Breast epithelium (tissue), 4 donors: Measurements from ENCODE around the gene MINDY4. TPM values are rescaled to one million over a fixed set of nuclear protein-coding genes. Genes with fewer than 3 reads are reported as not detected.

Experiments
- DNase-seq, 2 donors: peaks; one replicate each; pipeline ENCODE4 v3.0.0-alpha.2; 2019; ENCODE audit warnings: low spot score in 2 of 2
- H3K27ac ChIP-seq, 2 donors: fragments of 200-600 bp; sonication (generic) in 1 of 2; one replicate each; pipeline ENCODE4 v1.5.1; 2016 to 2019; ENCODE audit warnings: mild to moderate bottlenecking in 1 of 2
- H3K27me3 ChIP-seq, 2 donors: fragments of 200-600 bp; sonication (generic) in 1 of 2; one replicate each; pipeline versions ENCODE4 v1.5.1 to v1.6.0; 2017 to 2019; ENCODE audit warnings: control low read depth in 1 of 2, mild to moderate bottlenecking in 1 of 2
- H3K36me3 ChIP-seq: fragments of 200-600 bp; one replicate; pipeline ENCODE4 v1.5.1; 2019
- H3K4me1 ChIP-seq, 2 donors: fragments of 200-600 bp; sonication (generic); one replicate each; pipeline ENCODE4 v1.5.1; 2016 to 2019; ENCODE audit warnings: control low read depth in 1 of 2
- H3K4me3 ChIP-seq, 3 donors: fragments of 200-600 bp; sonication (generic); 1 replicate in 2 of 3; 2 replicates in 1 of 3; pipeline ENCODE4 v1.5.1; 2016 to 2019; ENCODE audit warnings: mild to moderate bottlenecking in 3 of 3, moderate library complexity in 2 of 3
- H3K9me3 ChIP-seq, 2 donors: fragments of 200-600 bp; sonication (generic) in 1 of 2; one replicate each; pipeline ENCODE4 v1.5.1; 2016 to 2019; ENCODE audit warnings: control low read depth in 1 of 2
- CTCF ChIP-seq, 3 donors: fragments of 450-650 bp; IDR thresholded peaks; one replicate each; pipeline ENCODE4 v1.5.1; 2016 to 2017; ENCODE audit warnings: antibody characterized with exemption in 3 of 3, mild to moderate bottlenecking in 3 of 3, moderate library complexity in 3 of 3
- POLR2A ChIP-seq: fragments of 450-650 bp; IDR thresholded peaks from one replicate; pipeline ENCODE4 v1.6.1; 2016; ENCODE audit warnings: antibody characterized with exemption, mild to moderate bottlenecking, moderate library complexity
- POLR2AphosphoS5 ChIP-seq, 3 donors: sonication (generic); formaldehyde crosslinking; IDR thresholded peaks; one replicate each; pipeline ENCODE4 v1.6.1; 2017; ENCODE audit warnings: antibody characterized with exemption in 3 of 3
- intact Hi-C: fragments of 100-400 bp; cut with DNase I; formaldehyde crosslinking; loops from one replicate; pipeline ENCODE4 v1.15.1; 2023; ENCODE audit warnings: low total_unique reads
- total RNA-seq, 3 donors: library from RNA; depleted of rRNA; stranded (reverse); fragments of >200 nt; gene quantifications; one replicate each; pipeline ENCODE4 v1.1.0, GENCODE V29; 2016

The MINDY4 gene
- total RNA-seq, 3 donors from 2014 or later: 5.6 to 14.9 (median 13.8) TPM

DNA sequence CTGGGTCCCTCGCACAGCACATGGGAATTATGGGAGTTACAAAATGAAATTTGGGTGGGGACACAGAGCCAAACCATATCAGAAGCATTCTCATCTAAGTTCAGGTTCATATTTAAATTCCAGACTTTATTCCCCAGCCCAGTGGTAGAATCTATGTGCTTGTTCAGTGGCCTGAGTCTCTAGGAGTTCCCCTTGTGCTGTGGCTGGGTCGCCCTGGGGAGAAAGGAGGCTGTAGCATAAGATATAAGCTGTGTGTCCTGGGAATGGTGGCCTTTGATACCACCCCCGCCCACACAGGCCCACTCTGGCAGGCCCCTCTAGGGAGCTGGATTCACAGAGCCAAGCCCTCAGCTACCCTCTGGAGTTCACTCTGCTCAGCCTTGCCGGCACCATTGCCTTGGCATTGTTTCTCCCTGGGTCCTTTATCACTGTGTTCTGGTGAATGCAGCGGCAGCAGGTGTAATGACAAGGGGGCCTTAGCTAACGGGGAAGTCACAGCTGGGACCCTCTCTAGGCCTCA, 64.2 kb downstream of the MINDY4 start:
- no peak overlapping the region for H3K27ac ChIP-seq
- peaks cover 10 to 11% of the 10 kb centered on the region in 2 donors for H3K9me3 ChIP-seq
- no peak for DNase-seq
- intact Hi-C loops: no loop called here
- TF ChIP-seq POLR2AphosphoS5 (IDR thresholded peaks at IDR 0.05) (no peak), POLR2A (no peak), CTCF (IDR thresholded peaks at IDR 0.05) (no peak)
- H3K4me1 ChIP-seq: no peaks in the 10 kb centered on the region
- H3K27me3 ChIP-seq: no peaks in the 10 kb centered on the region
- no peak overlapping the region for H3K4me3 ChIP-seq
- no peaks in the 10 kb centered on the region for H3K36me3 ChIP-seq

GRCh38 chr7:30836991-30837390, 65.8 kb downstream of the MINDY4 start:
- no peak overlapping the region for H3K4me3 ChIP-seq
- no peaks in the 10 kb centered on the region for H3K36me3 ChIP-seq
- no peak for DNase-seq
- no peak for TF ChIP-seq POLR2A
- no peak for TF ChIP-seq CTCF (IDR thresholded peaks at IDR 0.05)
- no peak for TF ChIP-seq POLR2AphosphoS5 (IDR thresholded peaks at IDR 0.05)
- H3K27ac ChIP-seq: no peak overlapping the region
- no peaks in the 10 kb centered on the region for H3K27me3 ChIP-seq
- intact Hi-C loops: no loop called here
- H3K9me3 ChIP-seq: peaks cover 10 to 11% of the 10 kb centered on the region in 2 donors
- no peaks in the 10 kb centered on the region for H3K4me1 ChIP-seq

- Histone ChIP-seq H3K36me3 (no peaks in the 10 kb centered on the region), H3K4me1 (no peaks in the 10 kb centered on the region), H3K9me3 (peaks cover 10 to 11% of the 10 kb centered on the region in 2 donors), H3K27me3 (no peaks in the 10 kb centered on the region), H3K27ac (no peak overlapping the region), H3K4me3 (no peak overlapping the region)
- TF ChIP-seq CTCF (IDR thresholded peaks at IDR 0.05): no peak
- no peak for TF ChIP-seq POLR2AphosphoS5 (IDR thresholded peaks at IDR 0.05)
- TF ChIP-seq POLR2A: no peak
- no peak for DNase-seq
- intact Hi-C loops: no loop called here
Observed at GRCh38 chr7:30837581-30837980, 66.4 kb downstream of the MINDY4 start.

DNA sequence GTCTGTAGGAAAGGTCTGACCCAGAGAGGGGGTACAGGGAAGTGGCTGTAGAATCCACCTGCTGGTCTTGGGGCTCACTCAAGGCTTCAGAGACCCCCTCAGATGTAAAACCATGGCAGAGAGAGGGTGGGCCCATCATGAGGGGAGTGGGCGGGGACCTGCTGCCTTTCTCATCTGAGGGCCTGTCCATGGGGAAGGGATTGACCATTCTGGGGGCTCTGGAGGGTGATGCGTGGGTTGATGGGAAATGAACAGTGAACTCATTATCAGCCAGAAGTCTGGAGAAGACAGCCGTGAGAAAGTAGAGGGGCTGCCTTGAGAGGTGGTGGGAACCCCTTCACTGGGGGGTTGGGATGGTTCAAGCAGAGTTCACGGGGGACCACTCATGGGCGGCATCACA, 66.8 kb downstream of the MINDY4 start:
- H3K27ac ChIP-seq: no peak overlapping the region
- H3K27me3 ChIP-seq: no peaks in the 10 kb centered on the region
- peaks cover 10 to 11% of the 10 kb centered on the region in 2 donors for H3K9me3 ChIP-seq
- H3K4me1 ChIP-seq: no peaks in the 10 kb centered on the region
- H3K36me3 ChIP-seq: no peaks in the 10 kb centered on the region
- no peak for DNase-seq
- intact Hi-C loops: no loop called here
- no peak overlapping the region for H3K4me3 ChIP-seq
- TF ChIP-seq POLR2A (no peak), CTCF (IDR thresholded peaks at IDR 0.05) (no peak), POLR2AphosphoS5 (IDR thresholded peaks at IDR 0.05) (no peak)

- no peak for DNase-seq
- peak overlapping the region in 1 of 2 donors; percentile 63 for H3K27ac ChIP-seq
- no peak for TF ChIP-seq POLR2A
- TF ChIP-seq POLR2AphosphoS5 (IDR thresholded peaks at IDR 0.05): no peak
- no peak overlapping the region for H3K4me3 ChIP-seq
- peaks cover 0 to 4% of the 10 kb centered on the region in 2 donors for H3K4me1 ChIP-seq
- intact Hi-C loops: no loop called here
- no peaks in the 10 kb centered on the region for H3K9me3 ChIP-seq
- H3K36me3 ChIP-seq: no peaks in the 10 kb centered on the region
- no peaks in the 10 kb centered on the region for H3K27me3 ChIP-seq
Observed at GRCh38 chr7:30840141-30841024, 69.2 kb downstream of the MINDY4 start.
